Activated CD4-positive, alpha-beta T cell treated with anti-CD3 and anti-CD28 coated beads for 36 hours (primary cell): ENCODE measurements around the gene EEF2KMT. TPM values are rescaled to one million over a fixed set of nuclear protein-coding genes. Genes with fewer than 3 reads are reported as not detected.
"Not testable (repeated sequence)": the region's sequence is repeated elsewhere in the genome, so short reads cannot be mapped to it uniquely, and the experiment has no call there.

Experiments used
- ATAC-seq: fragments of 200-7000 bp; cut with Tn5 transposase; one replicate; pipeline ENCODE4 v1.10.0; 2021; ENCODE audit warnings: mild to moderate bottlenecking, moderate library complexity
- CTCF ChIA-PET: fragments of 350-600 bp; sonication (Branson Sonifier 250); formaldehyde crosslinking; loops from one replicate; lab custom pipeline; 2021; ENCODE audit warnings: antibody characterized with exemption; lab: Charles Lee
- POLR2A ChIA-PET: fragments of 350-600 bp; sonication (Branson Sonifier 250); formaldehyde crosslinking; loops from one replicate; lab custom pipeline; 2021; ENCODE audit warnings: antibody characterized with exemption, inconsistent platforms; lab: Charles Lee
- DNase-seq: peaks from one replicate; pipeline ENCODE4 v3.0.0-alpha.2; 2020
- H3K27ac Mint-ChIP-seq: one replicate; pipeline ENCODE4 v1.8.0; 2021; ENCODE audit warnings: mixed read lengths
- H3K27me3 Mint-ChIP-seq: one replicate; pipeline ENCODE4 v1.8.0; 2021; ENCODE audit warnings: mixed read lengths
- H3K36me3 Mint-ChIP-seq: one replicate; pipeline ENCODE4 v1.8.0; 2021; ENCODE audit warnings: low read depth, mixed read lengths
- H3K4me1 Mint-ChIP-seq: one replicate; pipeline ENCODE4 v1.8.0; 2021; ENCODE audit warnings: mixed read lengths
- H3K4me3 Mint-ChIP-seq: one replicate; pipeline ENCODE4 v1.8.0; 2021; ENCODE audit warnings: mild to moderate bottlenecking, moderate library complexity, mixed read lengths
- H3K9me3 Mint-ChIP-seq: one replicate; pipeline ENCODE4 v1.8.0; 2021; ENCODE audit warnings: low read depth, mixed read lengths
- intact Hi-C, 2 experiments: fragments of 100-400 bp; cut with DNase I in 1 of 2; cut with micrococcal nuclease in 1 of 2; formaldehyde crosslinking; loops; one replicate each; pipeline versions ENCODE4 v1.14.2 to v1.15.1; 2022 to 2024; cut with DNase I, micrococcal nuclease
- total RNA-seq, 2 experiments: library from RNA; stranded (reverse); gene quantifications; one replicate each; pipeline ENCODE4 v1.2.3, GENCODE V29; 2021

EEF2KMT gene
- total RNA-seq, 2 experiments from 2014 or later = 12.2 TPM

DNA sequence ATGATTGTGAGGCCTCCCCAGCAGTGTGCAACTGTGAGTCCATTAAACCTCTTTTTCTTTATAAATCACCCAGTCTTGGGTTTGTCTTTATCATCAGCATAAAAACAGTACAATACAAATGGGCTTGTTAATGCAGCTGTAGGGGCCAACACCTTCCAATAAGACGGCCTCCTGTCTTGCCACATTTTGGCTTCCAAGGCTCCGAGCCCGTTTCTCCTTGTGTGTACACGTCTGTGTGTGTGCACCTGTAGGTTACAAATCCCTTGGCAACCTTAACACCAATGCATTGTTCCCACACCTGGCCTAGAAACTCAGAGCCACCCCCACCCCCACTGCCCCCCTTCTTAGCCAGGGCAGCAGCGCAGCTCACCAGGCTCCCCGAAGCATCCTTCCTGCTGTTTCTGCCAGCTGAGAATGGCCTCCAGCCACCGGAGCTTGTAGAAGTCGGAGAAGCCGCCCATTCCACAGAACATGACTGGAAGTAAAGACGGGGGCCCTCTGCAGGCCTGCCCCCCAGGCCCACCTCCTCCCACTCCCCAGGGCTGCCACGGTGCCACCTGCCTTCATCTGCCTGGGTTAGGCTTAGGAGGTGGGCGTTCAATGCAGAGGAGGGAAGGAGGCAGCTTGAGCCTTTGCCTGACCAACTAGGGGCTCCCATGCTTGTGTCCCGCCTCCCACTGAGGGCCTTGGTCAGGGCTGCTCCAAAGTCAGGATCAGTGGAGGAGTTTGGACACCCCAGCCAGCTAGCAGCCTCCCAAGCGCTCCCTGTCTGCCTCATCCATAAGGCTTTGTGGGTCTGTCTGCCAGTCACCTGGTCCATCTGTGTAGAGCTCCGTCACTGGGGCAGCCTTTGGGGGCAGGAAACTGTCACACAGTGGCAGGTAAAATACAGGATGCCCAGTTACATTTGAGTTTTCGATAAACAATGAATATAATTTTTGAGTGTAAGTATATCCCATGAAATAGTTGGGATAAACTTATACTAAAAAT lies 42.4 kb downstream of the EEF2KMT start:
- ChIA-PET POLR2A (no interaction called here), CTCF (no interaction called here)
- DNase-seq (no peak), ATAC-seq (no peak)
- H3K36me3 Mint-ChIP-seq = no peaks in the 10 kb centered on the region
- no peaks in the 10 kb centered on the region for H3K9me3 Mint-ChIP-seq
- H3K4me3 Mint-ChIP-seq = no peak overlapping the region
- intact Hi-C loops = no loop called here
- H3K4me1 Mint-ChIP-seq = no peaks in the 10 kb centered on the region
- H3K27me3 Mint-ChIP-seq = no peaks in the 10 kb centered on the region
- no peak overlapping the region for H3K27ac Mint-ChIP-seq

DNA sequence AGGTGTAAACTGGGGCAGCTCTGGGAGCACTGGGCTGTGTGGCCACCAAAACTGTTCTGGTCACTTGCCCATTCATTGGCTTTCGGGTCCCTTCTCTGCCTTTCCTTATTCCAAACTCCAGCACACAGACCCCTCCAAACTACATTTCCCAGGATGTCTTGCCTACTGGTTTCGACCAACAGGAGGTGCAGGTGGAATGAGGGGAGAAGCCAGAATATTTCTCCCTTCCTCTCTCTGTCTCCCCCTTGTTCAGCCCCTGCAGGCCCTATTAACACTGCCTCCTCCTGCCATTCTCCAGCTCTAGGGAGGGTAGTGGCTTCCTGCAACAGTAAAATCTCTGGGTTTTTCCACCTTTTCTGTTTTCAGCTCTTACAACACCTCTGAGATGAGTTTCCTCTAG lies 50.7 kb downstream of the EEF2KMT start:
- CTCF ChIA-PET = interaction anchor here (0.5 kb wide), 1 partner anchor 726 kb away, joined by 4 read pairs; no protein-coding TSS in a partner anchor
- no peak for ATAC-seq
- Mint-ChIP-seq H3K9me3 (no peaks in the 10 kb centered on the region), H3K4me3 (no peak overlapping the region), H3K27me3 (no peaks in the 10 kb centered on the region), H3K4me1 (no peaks in the 10 kb centered on the region), H3K27ac (no peak overlapping the region), H3K36me3 (no peaks in the 10 kb centered on the region)
- DNase-seq = no peak
- POLR2A ChIA-PET = no interaction called here
- intact Hi-C loops = no loop called here

DNA sequence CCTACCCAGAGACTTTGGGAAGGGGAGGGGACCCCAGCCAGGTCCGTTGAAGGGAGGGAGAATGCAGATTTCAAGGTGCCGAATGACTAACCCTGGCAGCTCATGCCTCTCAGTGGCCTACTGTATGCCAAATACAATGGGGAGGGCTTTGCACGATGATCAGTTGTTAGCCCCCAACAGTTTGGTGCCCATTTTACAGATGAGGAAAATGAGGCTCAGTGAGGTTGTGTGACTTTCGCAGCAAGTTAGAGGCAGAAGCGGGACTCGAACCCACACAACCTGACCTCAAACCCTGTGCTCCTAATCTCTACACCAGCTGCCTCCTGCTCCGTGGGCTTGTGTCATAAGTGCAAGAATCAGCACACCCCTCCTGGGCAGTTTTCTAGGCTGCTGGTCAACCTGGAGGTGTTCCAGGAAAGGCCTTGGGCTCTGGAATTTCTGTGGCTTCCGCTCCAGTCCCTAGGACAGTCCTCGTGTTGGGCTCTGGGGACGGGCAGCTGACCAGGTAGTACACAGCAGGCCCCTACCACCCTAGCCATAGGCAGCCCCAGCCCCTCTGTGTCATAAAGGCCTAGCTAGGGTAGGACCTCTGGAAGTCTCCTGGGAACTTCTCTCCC lies 52.0 kb downstream of the EEF2KMT start:
- intact Hi-C loops = no loop called here
- ChIA-PET CTCF (no interaction called here), POLR2A (interaction anchor here (0.7 kb wide), 1 partner anchor 8 kb away, joined by 3 read pairs; no protein-coding TSS in a partner anchor)
- Mint-ChIP-seq H3K4me1 (peaks cover 2% of the 10 kb centered on the region), H3K4me3 (no peak overlapping the region), H3K27me3 (peaks cover 2% of the 10 kb centered on the region), H3K9me3 (no peaks in the 10 kb centered on the region), H3K27ac (no peak overlapping the region), H3K36me3 (no peaks in the 10 kb centered on the region)
- DNase-seq (no peak), ATAC-seq (no peak)

DNA sequence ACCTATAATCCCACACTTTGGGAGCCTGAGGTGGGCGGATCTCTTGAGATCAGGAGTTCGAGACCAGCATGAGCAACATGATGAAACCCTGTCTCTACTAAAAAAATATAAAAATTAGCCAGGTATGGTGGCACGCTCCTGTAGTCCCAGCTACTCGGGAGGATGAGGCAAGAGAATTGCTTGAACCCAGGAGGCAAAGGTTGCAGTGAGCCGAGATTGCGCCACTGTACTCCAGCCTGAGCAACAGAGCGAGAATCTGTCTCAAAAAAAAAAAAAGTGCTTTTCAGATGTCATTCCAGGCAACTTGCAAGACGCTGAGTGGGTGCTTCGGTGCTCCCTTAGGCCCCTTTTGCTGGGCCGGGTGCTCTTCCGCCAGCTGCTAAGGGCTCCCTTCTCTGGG lies 53.0 kb downstream of the EEF2KMT start:
- ATAC-seq, H3K4me3 Mint-ChIP-seq, H3K27ac Mint-ChIP-seq, DNase-seq, H3K27me3 Mint-ChIP-seq, H3K9me3 Mint-ChIP-seq, intact Hi-C loops, POLR2A ChIA-PET, H3K36me3 Mint-ChIP-seq, H3K4me1 Mint-ChIP-seq: not testable (repeated sequence)
- CTCF ChIA-PET = interaction anchor here (1.2 kb wide), 1 partner anchor 12 kb away, joined by 6 read pairs; no protein-coding TSS in a partner anchor

DNA sequence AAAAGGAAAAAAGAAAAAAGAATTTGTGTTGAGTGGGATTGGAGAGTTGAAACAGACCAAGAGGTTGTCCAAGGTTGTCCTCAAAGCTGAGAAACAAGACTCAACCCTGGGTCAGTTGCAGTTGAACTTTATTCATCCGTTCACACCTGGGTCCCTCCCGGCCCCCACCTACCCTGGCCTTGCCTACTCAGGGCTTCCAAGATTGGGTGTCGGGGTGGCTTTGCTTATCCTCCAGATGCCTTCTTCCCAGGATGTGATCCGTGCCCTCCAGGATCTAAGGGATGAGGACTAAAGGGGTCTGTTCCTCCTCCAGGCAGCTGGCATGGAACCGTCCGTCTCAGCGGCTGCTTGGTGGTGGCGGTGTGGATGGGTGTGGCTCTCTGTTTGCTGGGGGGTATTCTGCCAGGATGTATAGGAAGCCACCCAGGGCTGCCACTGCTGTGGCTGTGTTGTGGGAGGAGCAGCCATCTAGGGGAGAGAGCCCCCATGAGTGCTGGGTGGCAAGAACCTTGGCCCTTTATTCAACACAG lies 53.5 kb downstream of the EEF2KMT start:
- H3K27me3 Mint-ChIP-seq = peaks cover 2% of the 10 kb centered on the region
- POLR2A ChIA-PET = no interaction called here
- no peak overlapping the region for H3K27ac Mint-ChIP-seq
- CTCF ChIA-PET = interaction anchor here (1.2 kb wide), 1 partner anchor 12 kb away, joined by 6 read pairs; no protein-coding TSS in a partner anchor
- DNase-seq (no peak), ATAC-seq (no peak)
- H3K4me1 Mint-ChIP-seq = peaks cover 2% of the 10 kb centered on the region
- H3K9me3 Mint-ChIP-seq = no peaks in the 10 kb centered on the region
- no peaks in the 10 kb centered on the region for H3K36me3 Mint-ChIP-seq
- H3K4me3 Mint-ChIP-seq = no peak overlapping the region
- intact Hi-C loops = no loop called here

DNA sequence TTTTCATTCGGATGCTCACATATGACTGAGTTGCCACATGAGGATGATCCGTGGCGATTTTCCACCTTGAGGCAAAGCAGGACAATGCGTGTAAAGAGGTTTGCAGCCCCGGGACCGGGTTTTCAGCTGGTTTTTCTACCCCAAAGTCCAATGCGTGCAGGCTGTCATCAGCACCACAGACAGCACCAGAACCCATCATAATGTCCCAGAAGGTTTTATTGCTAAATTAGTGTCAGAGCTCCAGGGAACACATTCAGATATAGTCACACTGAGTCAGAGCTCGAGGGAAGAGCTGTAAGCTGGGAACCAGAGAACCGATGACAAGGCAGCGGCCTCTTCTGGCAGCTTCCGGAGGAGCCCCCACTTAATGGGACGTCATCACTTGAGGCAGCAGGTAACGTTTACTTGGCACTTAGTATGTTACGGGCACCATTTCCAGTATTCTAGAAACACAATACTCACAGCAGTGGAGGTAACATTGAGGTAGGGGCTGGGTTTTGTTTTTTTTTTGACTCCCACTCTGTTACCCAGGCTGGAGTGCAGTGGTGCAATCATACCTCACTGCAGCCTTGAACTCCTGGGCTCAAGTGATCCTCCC lies 54.9 kb downstream of the EEF2KMT start:
- no peak overlapping the region for H3K27ac Mint-ChIP-seq
- intact Hi-C loops = no loop called here
- DNase-seq = no peak
- no peaks in the 10 kb centered on the region for H3K9me3 Mint-ChIP-seq
- no peaks in the 10 kb centered on the region for H3K36me3 Mint-ChIP-seq
- H3K27me3 Mint-ChIP-seq = peaks cover 2% of the 10 kb centered on the region
- peaks cover 2% of the 10 kb centered on the region for H3K4me1 Mint-ChIP-seq
- ChIA-PET POLR2A (no interaction called here), CTCF (no interaction called here)
- no peak overlapping the region for H3K4me3 Mint-ChIP-seq
- ATAC-seq = no peak

DNA sequence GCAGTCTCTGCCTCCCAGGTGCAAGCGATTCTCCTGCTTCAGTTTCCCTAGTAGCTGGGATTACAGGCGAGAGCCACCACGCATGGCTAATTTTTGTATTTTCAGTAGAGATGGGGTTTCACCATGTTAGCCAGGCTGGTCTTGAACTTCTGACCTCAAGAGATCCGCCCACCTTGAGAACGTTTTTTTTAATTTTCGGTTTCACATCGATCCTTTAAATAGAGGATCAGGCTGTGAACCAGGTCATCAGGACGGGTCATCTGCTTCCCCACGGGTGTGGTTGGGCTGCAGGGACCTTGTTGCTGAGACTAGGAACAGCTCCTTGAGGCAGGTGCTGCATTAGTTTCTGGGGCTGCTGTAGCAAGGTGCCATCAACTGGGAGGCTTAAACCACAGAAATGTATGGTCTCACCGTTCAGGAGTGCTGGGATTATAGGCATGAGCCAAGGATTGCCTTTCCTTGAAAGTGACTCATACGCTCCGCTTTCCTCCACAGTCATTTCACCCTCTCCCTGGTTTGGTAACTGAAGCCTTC lies 55.9 kb downstream of the EEF2KMT start:
- Mint-ChIP-seq H3K27me3 (peaks cover 2% of the 10 kb centered on the region), H3K4me3 (no peak overlapping the region), H3K4me1 (peaks cover 2% of the 10 kb centered on the region), H3K36me3 (no peaks in the 10 kb centered on the region), H3K9me3 (no peaks in the 10 kb centered on the region), H3K27ac (no peak overlapping the region)
- DNase-seq = no peak
- ATAC-seq = no peak
- CTCF ChIA-PET = no interaction called here
- intact Hi-C loops = no loop called here
- POLR2A ChIA-PET = no interaction called here

DNA sequence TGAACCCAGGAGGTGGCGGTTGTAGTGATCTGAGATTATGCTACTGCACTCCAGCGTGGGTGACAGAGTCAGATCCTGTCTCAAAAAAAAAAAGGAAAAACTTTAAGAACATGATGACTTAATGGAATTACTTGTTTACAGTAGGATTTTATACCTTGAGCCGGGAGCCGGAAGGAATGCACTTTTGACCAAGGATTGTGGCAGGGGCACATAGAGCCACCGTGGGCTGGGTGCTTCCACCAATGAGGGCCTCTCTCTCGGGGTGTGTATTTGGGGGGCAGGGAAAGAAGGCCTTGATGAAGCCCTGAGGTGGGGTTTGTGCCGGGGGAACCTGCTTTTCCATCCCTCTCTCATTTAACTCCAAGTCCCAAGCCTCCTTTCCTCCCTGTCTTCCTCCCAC lies 57.1 kb downstream of the EEF2KMT start:
- Mint-ChIP-seq H3K36me3 (no peaks in the 10 kb centered on the region), H3K9me3 (no peaks in the 10 kb centered on the region), H3K4me3 (no peak overlapping the region), H3K27ac (no peak overlapping the region), H3K27me3 (peaks cover 2% of the 10 kb centered on the region), H3K4me1 (peaks cover 2% of the 10 kb centered on the region)
- intact Hi-C loops = no loop called here
- CTCF ChIA-PET = no interaction called here
- DNase-seq (no peak), ATAC-seq (no peak)
- POLR2A ChIA-PET = no interaction called here

DNA sequence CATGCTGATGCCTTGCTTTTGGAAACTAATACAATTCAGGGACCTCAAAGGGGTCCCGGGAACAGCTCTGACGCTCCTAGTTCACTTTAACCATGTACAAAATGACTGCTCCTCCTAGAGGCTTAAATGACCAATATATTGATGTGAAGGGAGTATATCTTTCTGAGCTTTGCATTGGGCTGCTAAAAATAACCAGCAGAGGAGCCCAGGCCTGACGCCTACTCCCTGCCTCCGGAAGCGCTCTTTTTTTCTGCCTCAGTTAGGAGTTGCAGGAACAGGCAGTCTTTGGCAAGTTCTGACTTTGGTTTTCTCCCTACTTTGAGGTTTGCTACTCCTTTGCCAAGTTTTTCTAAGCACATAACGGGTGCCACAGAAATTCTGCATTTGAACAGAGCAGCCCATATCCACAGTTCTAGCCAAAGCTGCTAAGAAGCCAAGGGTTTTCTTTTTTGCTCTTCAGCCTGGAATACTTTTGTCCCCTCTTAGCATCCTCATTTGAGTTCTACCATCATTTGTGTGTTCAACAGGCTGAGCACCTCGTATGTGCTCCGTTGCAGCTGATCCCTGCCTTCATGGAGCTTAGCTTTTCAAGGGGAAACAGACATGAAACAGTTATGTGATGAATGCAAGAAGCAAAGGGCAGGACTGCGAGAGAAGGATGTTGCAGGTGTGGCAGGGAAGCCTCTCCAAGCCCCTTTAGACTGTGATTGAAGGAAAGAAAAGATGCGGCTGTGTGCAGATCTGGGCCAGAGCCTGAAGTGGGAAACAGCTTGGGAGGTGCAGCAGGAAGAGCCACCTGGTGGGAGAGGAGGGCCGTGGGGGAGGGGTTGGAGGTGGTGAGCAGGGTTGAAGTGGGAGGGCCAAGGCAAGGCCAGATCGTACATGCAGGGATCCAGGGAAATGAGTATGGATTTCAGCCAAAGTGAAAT lies 61.1 kb downstream of the EEF2KMT start:
- Mint-ChIP-seq H3K27ac (no peak overlapping the region), H3K9me3 (no peaks in the 10 kb centered on the region), H3K4me3 (no peak overlapping the region), H3K27me3 (peaks cover 2% of the 10 kb centered on the region), H3K36me3 (no peaks in the 10 kb centered on the region), H3K4me1 (peaks cover 20% of the 10 kb centered on the region)
- ChIA-PET POLR2A (no interaction called here), CTCF (interaction anchor here (0.6 to 1.1 kb wide), 3 partner anchors 20 to 77 kb away, joined by 3 to 6 read pairs (median 3); no protein-coding TSS in a partner anchor)
- intact Hi-C loops = loop anchor here in 1 of 2 experiments (10.0 kb wide), 1 partner anchor 412 kb away; the partner anchor contains the start of gene MGRN1
- ATAC-seq (no peak), DNase-seq (no peak)

DNA sequence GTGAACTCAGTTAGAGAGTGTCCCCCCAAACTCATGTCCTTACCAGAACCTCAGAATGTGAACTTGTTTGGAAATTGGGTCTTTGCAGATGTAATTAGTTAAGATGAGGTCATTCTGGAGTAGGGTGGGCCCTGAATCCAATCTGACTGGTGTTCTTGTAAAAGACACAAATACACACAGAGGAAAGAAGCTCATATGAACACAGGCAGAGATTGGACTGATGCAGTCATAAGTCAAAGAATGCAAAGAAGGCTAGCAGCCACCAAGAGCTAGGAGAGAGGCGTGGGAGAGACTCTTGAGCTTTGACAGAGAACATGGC lies 61.7 kb downstream of the EEF2KMT start:
- no peak for ATAC-seq
- Mint-ChIP-seq H3K27me3 (no peaks in the 10 kb centered on the region), H3K9me3 (no peaks in the 10 kb centered on the region), H3K36me3 (no peaks in the 10 kb centered on the region), H3K27ac (no peak overlapping the region), H3K4me1 (peaks cover 19% of the 10 kb centered on the region), H3K4me3 (no peak overlapping the region)
- CTCF ChIA-PET = interaction anchor here (0.6 to 1.1 kb wide), 2 partner anchors 21 to 39 kb away, joined by 3 to 6 read pairs; no protein-coding TSS in a partner anchor
- DNase-seq = no peak
- POLR2A ChIA-PET = no interaction called here
- intact Hi-C loops = loop anchor here in 1 of 2 experiments (10.0 kb wide), 1 partner anchor 411 kb away; the partner anchor contains the start of gene MGRN1
